ENCODE data around the gene UGGT1.

DNA sequence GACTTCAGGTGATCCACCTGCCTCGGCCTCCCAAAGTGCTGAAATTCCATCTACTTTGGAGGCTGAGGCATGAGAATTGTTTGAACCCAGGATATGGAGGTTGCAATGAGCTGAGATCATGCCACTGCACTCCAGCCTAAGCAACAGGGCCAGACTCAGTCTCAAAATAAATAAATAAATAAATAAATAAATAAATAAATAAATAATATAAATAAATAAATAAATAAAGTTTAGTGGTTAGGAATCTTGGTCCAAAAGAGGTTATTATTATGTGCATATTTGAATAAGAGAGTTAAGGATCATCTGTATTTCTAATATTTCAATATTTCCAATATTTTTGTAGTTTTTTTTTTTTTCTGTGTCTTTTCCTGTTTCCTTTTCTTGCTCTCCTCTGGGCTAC is 136.9 kb downstream of the UGGT1 start:
- TF ChIP-seq CTCF (IDR thresholded peaks at IDR 0.05; ENCODE audit: low read depth, low read length, poor library complexity, severe bottlenecking): no peak
- no peak for TF ChIP-seq EZH2phosphoT487 (IDR thresholded peaks at IDR 0.05; ENCODE audit: borderline replicate concordance, low read length)

Data from DOHH2 (cell line).